ENCODE results near the gene RELA. TPM values are rescaled to one million over a fixed set of nuclear protein-coding genes. Genes with fewer than 3 reads are reported as not detected.

RELA gene
- total and polyA plus RNA-seq, 2 of the 13 experiments (the other 11 are each of a cell fraction or from before 2014, with no cell fraction given), result 21.4 to 40.5 TPM

DNA sequence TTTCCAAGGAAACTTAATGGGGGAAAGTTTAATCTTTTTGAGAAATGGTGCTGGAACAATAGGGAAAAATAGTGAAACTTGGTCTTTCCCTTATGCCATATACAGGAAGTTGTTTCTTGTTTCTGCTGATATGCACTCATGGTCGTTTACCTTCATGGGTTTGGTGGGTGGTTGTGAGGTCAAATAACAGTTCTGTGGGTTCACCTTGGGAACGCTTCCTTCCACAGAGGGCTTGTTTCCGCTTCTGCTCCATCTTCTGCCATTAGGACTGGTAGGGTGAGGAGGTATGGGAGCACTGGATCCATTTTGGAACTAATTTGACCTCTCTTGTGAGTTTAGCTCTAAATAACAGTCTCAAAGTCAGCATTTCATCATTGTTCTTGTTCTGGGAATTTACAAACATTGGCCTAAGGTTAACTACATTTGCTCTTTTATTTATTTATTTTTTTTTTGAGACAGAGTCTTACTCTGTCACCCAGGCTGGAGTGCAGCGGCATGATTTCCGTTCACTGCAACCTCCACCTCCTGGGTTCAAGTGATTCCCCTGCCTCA lies 17.6 kb upstream of the RELA start (continued):
- TF ChIP-seq, protein P1, sequence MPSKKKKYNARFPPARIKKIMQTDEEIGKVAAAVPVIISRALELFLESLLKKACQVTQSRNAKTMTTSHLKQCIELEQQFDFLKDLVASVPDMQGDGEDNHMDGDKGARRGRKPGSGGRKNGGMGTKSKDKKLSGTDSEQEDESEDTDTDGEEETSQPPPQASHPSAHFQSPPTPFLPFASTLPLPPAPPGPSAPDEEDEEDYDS (CRISPR knock-in tag; IDR thresholded peaks at IDR 0.05), result no peak
- TF ChIP-seq, protein P2, sequence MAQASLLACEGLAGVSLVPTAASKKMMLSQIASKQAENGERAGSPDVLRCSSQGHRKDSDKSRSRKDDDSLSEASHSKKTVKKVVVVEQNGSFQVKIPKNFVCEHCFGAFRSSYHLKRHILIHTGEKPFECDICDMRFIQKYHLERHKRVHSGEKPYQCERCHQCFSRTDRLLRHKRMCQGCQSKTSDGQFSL (CRISPR knock-in tag; IDR thresholded peaks at IDR 0.05), result no peak
- TF ChIP-seq ZNF556 (CRISPR knock-in tag; IDR thresholded peaks at IDR 0.05; ENCODE audit: borderline replicate concordance) (no peak), ZNF850 (CRISPR knock-in tag; conservative IDR thresholded peaks at IDR 0.05) (no peak)

DNA sequence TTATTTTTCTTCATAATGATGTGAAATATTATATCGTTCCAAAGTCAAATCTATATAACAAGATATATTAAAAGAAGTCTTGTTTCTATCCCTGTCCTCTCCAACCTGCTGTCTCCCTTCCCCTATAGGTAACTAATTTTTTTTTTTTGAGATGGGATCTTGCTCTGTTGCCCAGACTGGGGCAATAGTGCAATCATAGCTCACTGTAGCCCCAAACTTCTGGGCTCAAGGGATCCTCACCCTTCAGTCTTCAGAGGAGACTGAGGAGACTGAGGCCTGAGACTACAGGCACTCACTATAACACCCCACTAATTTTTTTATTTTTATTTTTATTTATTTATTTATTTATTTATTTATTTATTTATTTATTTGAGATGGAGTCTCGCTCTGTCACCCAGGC lies 10.3 kb upstream of the RELA start:
- DNase-seq (ENCODE audit: low spot score) (no peak), ATAC-seq (no peak), FAIRE-seq (no peak)
- no peak overlapping the region for H3K9ac ChIP-seq (ENCODE audit: insufficient read depth, low read depth, low read length)
- H3K36me3 ChIP-seq (replicated peaks in 1 of 2; ENCODE audit: control insufficient read depth in 1 of 2, insufficient read depth in 2 of 2, low read length in 2 of 2), result no peaks in the 10 kb centered on the region
- no peak overlapping the region for H3K4me2 ChIP-seq (ENCODE audit: low read depth, low read length)
- CTCF ChIA-PET (ENCODE audit: low intra/inter-chr PET ratio, low total read pairs), result no interaction called here
- no peaks in the 10 kb centered on the region for H3K79me2 ChIP-seq (ENCODE audit: insufficient read depth, low read length)
- H2AFZ ChIP-seq (ENCODE audit: low read length), result no peak overlapping the region
- H3K4me3 ChIP-seq (replicated peaks in 1 of 3; ENCODE audit: insufficient read depth in 1 of 3, low read depth in 2 of 3, low read length in 3 of 3), result no peak overlapping the region
- TF ChIP-seq ZNF704 (CRISPR knock-in tag; IDR thresholded peaks at IDR 0.05; ENCODE audit: borderline replicate concordance) (no peak), ZNF274 (CRISPR knock-in tag; IDR thresholded peaks at IDR 0.05) (no peak), JDP2 (CRISPR knock-in tag; IDR thresholded peaks at IDR 0.05; ENCODE audit: borderline replicate concordance) (no peak), TFAP4 (IDR thresholded peaks at IDR 0.05; ENCODE audit: borderline replicate concordance, low read depth) (no peak), ZNF251 (CRISPR knock-in tag; IDR thresholded peaks at IDR 0.05) (no peak), SAFB2 (CRISPR knock-in tag; IDR thresholded peaks at IDR 0.05; ENCODE audit: borderline replicate concordance, low read depth) (no peak), EEA1 (CRISPR knock-in tag; IDR thresholded peaks at IDR 0.05; ENCODE audit: borderline replicate concordance) (no peak), ZNF282 (IDR thresholded peaks at IDR 0.05; ENCODE audit: partially characterized antibody) (no peak)
- TF ChIP-seq, protein P3, sequence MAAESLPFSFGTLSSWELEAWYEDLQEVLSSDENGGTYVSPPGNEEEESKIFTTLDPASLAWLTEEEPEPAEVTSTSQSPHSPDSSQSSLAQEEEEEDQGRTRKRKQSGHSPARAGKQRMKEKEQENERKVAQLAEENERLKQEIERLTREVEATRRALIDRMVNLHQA (CRISPR knock-in tag; IDR thresholded peaks at IDR 0.05), result no peak
- H3K27ac ChIP-seq (ENCODE audit: extremely low read length, insufficient read depth, low read length), result no peak overlapping the region
- H3K27me3 ChIP-seq (ENCODE audit: control insufficient read depth in 1 of 2, insufficient read depth in 2 of 2, low read length in 2 of 2), result no peaks in the 10 kb centered on the region
- H4K20me1 ChIP-seq (ENCODE audit: insufficient read depth, low read length), result no peaks in the 10 kb centered on the region
- WGBS (ENCODE audit: low lambda C conversion rate), result 68% methylated on average over 2 of the region's 2 CpGs
- intact Hi-C loops (cut with micrococcal nuclease; ENCODE audit: unreplicated experiment) (no loop called here), in situ Hi-C loops (cut with HindIII; ENCODE audit: extremely low pct_ligation_motif_present, low pct_unique_long_range_greater_than_20kb) (no loop called here)
- H3K9me3 ChIP-seq (ENCODE audit: low read length), result no peaks in the 10 kb centered on the region
- H3K4me1 ChIP-seq (ENCODE audit: insufficient read depth, low read length), result no peaks in the 10 kb centered on the region
- POLR2A ChIA-PET, result interaction anchor here (1.5 kb wide), 1 partner anchor 10 kb away, joined by 5 read pairs; the partner anchor contains the start of gene RELA
- no TSS peak for BruUV-seq (replicated peaks)

Data from HepG2 (cell line).